ENCODE measurements around the gene CAMKK1. TPM values are rescaled to one million over a fixed set of nuclear protein-coding genes. Genes with fewer than 3 reads are reported as not detected.

Gene CAMKK1
- total and polyA plus RNA-seq, 2 donors (not counting 3 experiments of a cell fraction or from before 2014, with no cell fraction given) = 4.5 to 6.1 TPM

DNA sequence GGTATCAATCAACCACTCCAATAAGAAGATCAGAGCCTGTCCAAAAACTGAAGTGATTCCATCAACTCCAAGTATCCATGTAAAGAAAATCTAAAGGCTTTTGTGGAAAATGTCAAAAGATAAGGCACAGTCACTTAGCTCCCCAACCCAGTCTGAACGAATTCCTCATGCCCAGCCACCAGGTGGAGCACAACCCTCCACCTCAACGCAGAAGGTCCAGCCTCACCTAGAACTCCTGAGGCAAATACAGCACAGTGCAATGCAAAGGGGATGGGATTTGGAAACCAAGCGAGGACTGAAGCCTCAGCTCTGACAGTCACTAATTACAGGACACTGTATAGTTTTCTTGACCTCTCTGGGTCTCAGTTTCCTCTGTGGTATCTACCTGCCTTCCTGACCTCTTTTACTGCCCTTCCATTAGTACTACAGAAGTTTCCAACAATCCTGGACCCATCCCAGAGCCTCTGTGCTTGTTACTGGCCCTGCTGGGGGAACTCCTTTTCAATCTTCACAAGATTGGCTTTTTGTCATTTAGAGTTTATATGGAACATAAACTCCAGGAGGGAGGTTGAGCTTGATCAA lies 48.8 kb downstream of the CAMKK1 start:
- intact Hi-C loops (cut with micrococcal nuclease) (no loop called here), dilution Hi-C loops (cut with MboI; ENCODE audit: extremely low pct_ligation_motif_present, low sequenced_read_pairs) (no loop called here)
- DNase-seq (ENCODE audit: low read depth, low spot score) (peak; percentile 40), FAIRE-seq (peak; percentile 65)
- no peak overlapping the region for H3K4me2 ChIP-seq (ENCODE audit: insufficient read depth, low read length)
- H3K27ac ChIP-seq (ENCODE audit: insufficient read depth, low read depth, low read length) = no peak overlapping the region
- no peak overlapping the region for H3K4me3 ChIP-seq (replicated peaks in 1 of 3; ENCODE audit: insufficient read depth in 1 of 3, low read depth in 1 of 3, low read length in 3 of 3)
- no peaks in the 10 kb centered on the region for H3K9me1 ChIP-seq (replicated peaks; ENCODE audit: control insufficient read depth, extremely low read depth, insufficient read depth, low read length)
- H3K36me3 ChIP-seq (ENCODE audit: control insufficient read depth in 2 of 2, extremely low read depth in 1 of 2, insufficient read depth in 2 of 2, low read length in 2 of 2) = peaks cover 3 to 14% of the 10 kb centered on the region in 2 experiments
- no peak overlapping the region for H2AFZ ChIP-seq (ENCODE audit: low read depth, low read length)
- H4K20me1 ChIP-seq (replicated peaks; ENCODE audit: control insufficient read depth, extremely low read depth, insufficient read depth, low read length) = no peaks in the 10 kb centered on the region
- H3K9ac ChIP-seq (replicated peaks; ENCODE audit: extremely low read depth, insufficient read depth, low read length) = no peak overlapping the region
- no peaks in the 10 kb centered on the region for H3K9me3 ChIP-seq (replicated peaks; ENCODE audit: control insufficient read depth, insufficient read depth, low read length)
- TF ChIP-seq EZH2 (IDR thresholded peaks at IDR 0.05; ENCODE audit: borderline replicate concordance, low read depth, low read length, severe bottlenecking) (no peak), MYC (IDR thresholded peaks at IDR 0.05; ENCODE audit: low read depth, low read length) (no peak), FOS (IDR thresholded peaks at IDR 0.05; ENCODE audit: borderline replicate concordance, insufficient read depth, low read length) (no peak), POLR2A (IDR thresholded peaks at IDR 0.05; ENCODE audit: low read depth, low read length) (no peak)
- TF ChIP-seq, protein P1, sequence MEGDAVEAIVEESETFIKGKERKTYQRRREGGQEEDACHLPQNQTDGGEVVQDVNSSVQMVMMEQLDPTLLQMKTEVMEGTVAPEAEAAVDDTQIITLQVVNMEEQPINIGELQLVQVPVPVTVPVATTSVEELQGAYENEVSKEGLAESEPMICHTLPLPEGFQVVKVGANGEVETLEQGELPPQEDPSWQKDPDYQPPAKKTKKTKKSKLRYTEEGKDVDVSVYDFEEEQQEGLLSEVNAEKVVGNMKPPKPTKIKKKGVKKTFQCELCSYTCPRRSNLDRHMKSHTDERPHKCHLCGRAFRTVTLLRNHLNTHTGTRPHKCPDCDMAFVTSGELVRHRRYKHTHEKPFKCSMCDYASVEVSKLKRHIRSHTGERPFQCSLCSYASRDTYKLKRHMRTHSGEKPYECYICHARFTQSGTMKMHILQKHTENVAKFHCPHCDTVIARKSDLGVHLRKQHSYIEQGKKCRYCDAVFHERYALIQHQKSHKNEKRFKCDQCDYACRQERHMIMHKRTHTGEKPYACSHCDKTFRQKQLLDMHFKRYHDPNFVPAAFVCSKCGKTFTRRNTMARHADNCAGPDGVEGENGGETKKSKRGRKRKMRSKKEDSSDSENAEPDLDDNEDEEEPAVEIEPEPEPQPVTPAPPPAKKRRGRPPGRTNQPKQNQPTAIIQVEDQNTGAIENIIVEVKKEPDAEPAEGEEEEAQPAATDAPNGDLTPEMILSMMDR (IDR thresholded peaks at IDR 0.05; ENCODE audit: extremely low read depth in 1 of 2, insufficient read depth in 1 of 2, low read depth in 1 of 2, low read length in 2 of 2) = peak; percentile 63 to 66
- TF ChIP-seq, protein P2, sequence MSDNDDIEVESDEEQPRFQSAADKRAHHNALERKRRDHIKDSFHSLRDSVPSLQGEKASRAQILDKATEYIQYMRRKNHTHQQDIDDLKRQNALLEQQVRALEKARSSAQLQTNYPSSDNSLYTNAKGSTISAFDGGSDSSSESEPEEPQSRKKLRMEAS (IDR thresholded peaks at IDR 0.05; ENCODE audit: insufficient read depth, insufficient read length) = no peak
- no TSS peak for BruUV-seq (replicated peaks)
- peaks cover 9% of the 10 kb centered on the region for H3K4me1 ChIP-seq (ENCODE audit: control insufficient read depth, extremely low read depth, insufficient read depth, low read length)
- no peaks in the 10 kb centered on the region for H3K27me3 ChIP-seq (ENCODE audit: control insufficient read depth in 2 of 2, insufficient read depth in 2 of 2, low read length in 2 of 2)
- H3K79me2 ChIP-seq (ENCODE audit: control insufficient read depth, insufficient read depth, low read length) = peaks cover 40% of the 10 kb centered on the region
- POLR2A ChIA-PET = interaction anchor here (1.2 kb wide), 1 partner anchor 14 kb away, joined by 3 read pairs; no protein-coding TSS in a partner anchor
- CTCF ChIA-PET = interaction anchor here (0.6 to 5.4 kb wide), 21 partner anchors 13 to 795 kb away, joined by 3 to 63 read pairs (median 4); partner anchors contain the start of genes CAMKK1, HASPIN, ITGAE and P2RX1

All from endothelial cell of umbilical vein (primary cell).